MM.1S (cell line): ENCODE data around the gene HOXA2.

Experiments
- EZH2phosphoT487 ChIP-seq: fragments of 300-600 bp; sonication (generic); IDR thresholded peaks from 2 replicates; pipeline ENCODE4 v1.6.1; 2018; ENCODE audit warnings: antibody characterized with exemption, low read length
- TF ChIP-seq, protein P1 (sequence below): fragments of 300-600 bp; sonication (generic); IDR thresholded peaks from 2 replicates; pipeline ENCODE4 v1.5.1; 2016; ENCODE audit warnings: antibody characterized with exemption, low read length, mixed read lengths

- TF ChIP-seq, protein P1, sequence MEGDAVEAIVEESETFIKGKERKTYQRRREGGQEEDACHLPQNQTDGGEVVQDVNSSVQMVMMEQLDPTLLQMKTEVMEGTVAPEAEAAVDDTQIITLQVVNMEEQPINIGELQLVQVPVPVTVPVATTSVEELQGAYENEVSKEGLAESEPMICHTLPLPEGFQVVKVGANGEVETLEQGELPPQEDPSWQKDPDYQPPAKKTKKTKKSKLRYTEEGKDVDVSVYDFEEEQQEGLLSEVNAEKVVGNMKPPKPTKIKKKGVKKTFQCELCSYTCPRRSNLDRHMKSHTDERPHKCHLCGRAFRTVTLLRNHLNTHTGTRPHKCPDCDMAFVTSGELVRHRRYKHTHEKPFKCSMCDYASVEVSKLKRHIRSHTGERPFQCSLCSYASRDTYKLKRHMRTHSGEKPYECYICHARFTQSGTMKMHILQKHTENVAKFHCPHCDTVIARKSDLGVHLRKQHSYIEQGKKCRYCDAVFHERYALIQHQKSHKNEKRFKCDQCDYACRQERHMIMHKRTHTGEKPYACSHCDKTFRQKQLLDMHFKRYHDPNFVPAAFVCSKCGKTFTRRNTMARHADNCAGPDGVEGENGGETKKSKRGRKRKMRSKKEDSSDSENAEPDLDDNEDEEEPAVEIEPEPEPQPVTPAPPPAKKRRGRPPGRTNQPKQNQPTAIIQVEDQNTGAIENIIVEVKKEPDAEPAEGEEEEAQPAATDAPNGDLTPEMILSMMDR = no peak
- no peak for TF ChIP-seq EZH2phosphoT487
Observed at GRCh38 chr7:27111751-27112277, 9.3 kb upstream of the HOXA2 start.
